ENCODE results near the gene XYLT1.

Gene XYLT1

GRCh38 chr16:17053536-17054160 is 417.1 kb downstream of the XYLT1 start:
- H3K27me3 Mint-ChIP-seq (ENCODE audit: low read depth, poor library complexity), result peaks cover 12% of the 10 kb centered on the region
- no peak overlapping the region for H3K27ac Mint-ChIP-seq
- H3K4me3 Mint-ChIP-seq, result no peak overlapping the region
- no peak for DNase-seq
- no peak for TF ChIP-seq CTCF (IDR thresholded peaks at IDR 0.05)
- no peaks in the 10 kb centered on the region for H3K36me3 Mint-ChIP-seq (ENCODE audit: low read depth)
- H3K9me3 Mint-ChIP-seq, result peaks cover 9% of the 10 kb centered on the region
- no peaks in the 10 kb centered on the region for H3K4me1 Mint-ChIP-seq
